Skeletal muscle satellite cell (primary cell): ENCODE measurements around the gene TGFBR2.
A peak's percentile ranks its signal among the peaks of the same experiment; 100 is the strongest.

Experiments used
- H3K27me3 ChIP-seq: 2 replicates; pipeline ENCODE4 v1.7.0; 2013; ENCODE audit warnings: low read length; ENCODE audit not compliant: control insufficient read depth, insufficient read depth
- H3K36me3 ChIP-seq: 2 replicates; pipeline ENCODE4 v1.7.0; 2013; ENCODE audit warnings: mild to moderate bottlenecking, control low read depth, low read length; ENCODE audit not compliant: insufficient read depth
- H3K4me1 ChIP-seq: 2 replicates; pipeline ENCODE4 v1.7.0; 2013; ENCODE audit warnings: low read length; ENCODE audit not compliant: control insufficient read depth, insufficient read depth
- H3K4me2 ChIP-seq: 2 replicates; pipeline ENCODE4 v1.7.0; 2013; ENCODE audit warnings: mild to moderate bottlenecking, low read length
- H3K4me3 ChIP-seq: 2 replicates; pipeline ENCODE4 v1.7.0; 2013; ENCODE audit warnings: low read length
- H3K9ac ChIP-seq: 2 replicates; pipeline ENCODE4 v1.7.0; 2013; ENCODE audit warnings: mild to moderate bottlenecking, low read depth, low read length, moderate library complexity
- H3K9me3 ChIP-seq: replicated peaks from 2 replicates; pipeline ENCODE4 v1.7.0; 2013; ENCODE audit warnings: mild to moderate bottlenecking, control low read depth, low read length

The TGFBR2 gene

GRCh38 chr3:30686176-30686575 is 79.8 kb downstream of the TGFBR2 start:
- Histone ChIP-seq H3K36me3 (peaks cover 66% of the 10 kb centered on the region), H3K9me3 (no peaks in the 10 kb centered on the region), H3K27me3 (no peaks in the 10 kb centered on the region), H3K4me3 (no peak overlapping the region), H3K4me1 (peaks cover 55% of the 10 kb centered on the region), H3K4me2 (no peak overlapping the region), H3K9ac (no peak overlapping the region)

GRCh38 chr3:30686799-30687198 is 80.4 kb downstream of the TGFBR2 start:
- no peak overlapping the region for H3K4me2 ChIP-seq
- peaks cover 49% of the 10 kb centered on the region for H3K4me1 ChIP-seq
- H3K27me3 ChIP-seq, result no peaks in the 10 kb centered on the region
- H3K36me3 ChIP-seq, result peaks cover 71% of the 10 kb centered on the region
- H3K9ac ChIP-seq, result no peak overlapping the region
- no peaks in the 10 kb centered on the region for H3K9me3 ChIP-seq
- H3K4me3 ChIP-seq, result no peak overlapping the region

- H3K9ac ChIP-seq, result peak overlapping the region; percentile 59
- H3K4me3 ChIP-seq, result no peak overlapping the region
- H3K4me2 ChIP-seq, result no peak overlapping the region
- peaks cover 78% of the 10 kb centered on the region for H3K36me3 ChIP-seq
- H3K9me3 ChIP-seq, result no peaks in the 10 kb centered on the region
- H3K4me1 ChIP-seq, result peaks cover 37% of the 10 kb centered on the region
- no peaks in the 10 kb centered on the region for H3K27me3 ChIP-seq
Measured at GRCh38 chr3:30687930-30688570, 81.6 kb downstream of the TGFBR2 start.

- Histone ChIP-seq H3K9me3 (no peaks in the 10 kb centered on the region), H3K9ac (peak overlapping the region; percentile 59), H3K4me3 (peak overlapping the region; percentile 18), H3K4me1 (peaks cover 40% of the 10 kb centered on the region), H3K27me3 (no peaks in the 10 kb centered on the region), H3K36me3 (peaks cover 77% of the 10 kb centered on the region), H3K4me2 (peak overlapping the region; percentile 56)
Measured at GRCh38 chr3:30688776-30689641, 82.6 kb downstream of the TGFBR2 start.

GRCh38 chr3:30690199-30690598 is 83.8 kb downstream of the TGFBR2 start:
- H3K9ac ChIP-seq, result no peak overlapping the region
- no peaks in the 10 kb centered on the region for H3K27me3 ChIP-seq
- H3K4me3 ChIP-seq, result no peak overlapping the region
- peaks cover 82% of the 10 kb centered on the region for H3K36me3 ChIP-seq
- peaks cover 40% of the 10 kb centered on the region for H3K4me1 ChIP-seq
- H3K4me2 ChIP-seq, result no peak overlapping the region
- no peaks in the 10 kb centered on the region for H3K9me3 ChIP-seq

- no peak overlapping the region for H3K4me2 ChIP-seq
- no peak overlapping the region for H3K9ac ChIP-seq
- peaks cover 40% of the 10 kb centered on the region for H3K4me1 ChIP-seq
- no peaks in the 10 kb centered on the region for H3K9me3 ChIP-seq
- no peak overlapping the region for H3K4me3 ChIP-seq
- H3K36me3 ChIP-seq, result peaks cover 84% of the 10 kb centered on the region
- no peaks in the 10 kb centered on the region for H3K27me3 ChIP-seq
Measured at GRCh38 chr3:30691249-30691880, 85.0 kb downstream of the TGFBR2 start.

- no peak overlapping the region for H3K9ac ChIP-seq
- no peaks in the 10 kb centered on the region for H3K9me3 ChIP-seq
- H3K36me3 ChIP-seq, result peaks cover 85% of the 10 kb centered on the region
- no peak overlapping the region for H3K4me3 ChIP-seq
- peaks cover 40% of the 10 kb centered on the region for H3K4me1 ChIP-seq
- H3K4me2 ChIP-seq, result no peak overlapping the region
- H3K27me3 ChIP-seq, result no peaks in the 10 kb centered on the region
Measured at GRCh38 chr3:30691944-30692343, 85.5 kb downstream of the TGFBR2 start.

GRCh38 chr3:30692498-30693130 is 86.2 kb downstream of the TGFBR2 start:
- peaks cover 36% of the 10 kb centered on the region for H3K4me1 ChIP-seq
- no peak overlapping the region for H3K4me3 ChIP-seq
- no peak overlapping the region for H3K9ac ChIP-seq
- no peaks in the 10 kb centered on the region for H3K27me3 ChIP-seq
- H3K4me2 ChIP-seq, result no peak overlapping the region
- H3K9me3 ChIP-seq, result no peaks in the 10 kb centered on the region
- H3K36me3 ChIP-seq, result peaks cover 85% of the 10 kb centered on the region

- Histone ChIP-seq H3K4me3 (no peak overlapping the region), H3K36me3 (peaks cover 85% of the 10 kb centered on the region), H3K9ac (no peak overlapping the region), H3K9me3 (no peaks in the 10 kb centered on the region), H3K4me2 (no peak overlapping the region), H3K27me3 (no peaks in the 10 kb centered on the region), H3K4me1 (peaks cover 26% of the 10 kb centered on the region)
Measured at GRCh38 chr3:30693470-30694120, 87.2 kb downstream of the TGFBR2 start.

- Histone ChIP-seq H3K27me3 (no peaks in the 10 kb centered on the region), H3K36me3 (peaks cover 88% of the 10 kb centered on the region), H3K9me3 (no peaks in the 10 kb centered on the region), H3K4me2 (no peak overlapping the region), H3K9ac (no peak overlapping the region), H3K4me3 (no peak overlapping the region), H3K4me1 (peaks cover 21% of the 10 kb centered on the region)
Measured at GRCh38 chr3:30694148-30694547, 87.7 kb downstream of the TGFBR2 start.

GRCh38 chr3:30694668-30695067 is 88.3 kb downstream of the TGFBR2 start:
- Histone ChIP-seq H3K9me3 (no peaks in the 10 kb centered on the region), H3K27me3 (no peaks in the 10 kb centered on the region), H3K4me2 (no peak overlapping the region), H3K9ac (no peak overlapping the region), H3K4me1 (peaks cover 16% of the 10 kb centered on the region), H3K36me3 (peaks cover 92% of the 10 kb centered on the region), H3K4me3 (no peak overlapping the region)
